ENCODE data around the gene ELF2.

ELF2 gene

GRCh38 chr4:139188648-139189416 lies 11.8 kb upstream of the ELF2 start:
- DNase-seq (ENCODE audit: low read depth, low spot score): peak; percentile 23

GRCh38 chr4:139184129-139184528 lies 7.1 kb upstream of the ELF2 start:
- DNase-seq (ENCODE audit: low read depth, low spot score): no peak

GRCh38 chr4:139177869-139178619 lies 1.0 kb upstream of the ELF2 start:
- peak; percentile 97 for DNase-seq (ENCODE audit: low read depth, low spot score)

- peak; percentile 92 for DNase-seq (ENCODE audit: low read depth, low spot score)
These were observed 543 bp downstream of the ELF2 start for GRCh38 chr4:139176302-139177048.

- DNase-seq (ENCODE audit: low read depth, low spot score): no peak
These were observed 1.2 kb downstream of the ELF2 start for GRCh38 chr4:139175646-139176301.

- no peak for DNase-seq (ENCODE audit: low read depth, low spot score)
These were observed 4.9 kb downstream of the ELF2 start for GRCh38 chr4:139171876-139172691.

- DNase-seq (ENCODE audit: low read depth, low spot score): no peak
These were observed 6.1 kb downstream of the ELF2 start for GRCh38 chr4:139170932-139171331.

- no peak for DNase-seq (ENCODE audit: low read depth, low spot score)
These were observed 9.1 kb downstream of the ELF2 start for GRCh38 chr4:139167774-139168444.

- DNase-seq (ENCODE audit: low read depth, low spot score): no peak
These were observed 12.3 kb downstream of the ELF2 start for GRCh38 chr4:139164731-139165130.

- no peak for DNase-seq (ENCODE audit: low read depth, low spot score)
These were observed 13.2 kb downstream of the ELF2 start for GRCh38 chr4:139163806-139164206.

- DNase-seq (ENCODE audit: low read depth, low spot score): peak; percentile 52
These were observed 19.0 kb downstream of the ELF2 start for GRCh38 chr4:139157977-139158376.

- no peak for DNase-seq (ENCODE audit: low read depth, low spot score)
These were observed 22.0 kb downstream of the ELF2 start for GRCh38 chr4:139154952-139155557.

GRCh38 chr4:139154538-139154937 lies 22.5 kb downstream of the ELF2 start:
- no peak for DNase-seq (ENCODE audit: low read depth, low spot score)

GRCh38 chr4:139154134-139154421 lies 22.9 kb downstream of the ELF2 start:
- DNase-seq (ENCODE audit: low read depth, low spot score): no peak

GRCh38 chr4:139153411-139154133 lies 23.4 kb downstream of the ELF2 start:
- DNase-seq (ENCODE audit: low read depth, low spot score): peak; percentile 56

GRCh38 chr4:139152249-139152648 lies 24.8 kb downstream of the ELF2 start:
- DNase-seq (ENCODE audit: low read depth, low spot score): no peak

GRCh38 chr4:139146926-139147629 lies 29.9 kb downstream of the ELF2 start:
- DNase-seq (ENCODE audit: low read depth, low spot score): no peak

GRCh38 chr4:139145552-139145932 lies 31.5 kb downstream of the ELF2 start:
- DNase-seq (ENCODE audit: low read depth, low spot score): no peak
